Astrocyte of the cerebellum (primary cell): Measurements from ENCODE around the gene BIRC7.

Experiments used
- DNase-seq: peaks from one replicate; pipeline ENCODE4 v3.0.0-alpha.2; 2011; ENCODE audit warnings: low read depth
- H3K4me3 ChIP-seq: 2 replicates; pipeline ENCODE4 v1.5.1; 2011; ENCODE audit warnings: mild to moderate bottlenecking, low read depth, low read length, moderate library complexity
- CTCF ChIP-seq: IDR thresholded peaks from 2 replicates; pipeline ENCODE4 v1.5.1; 2012; ENCODE audit warnings: low read length, low read depth, moderate library complexity, mild to moderate bottlenecking; ENCODE audit errors: missing control alignments
- in situ Hi-C: cut with HindIII; loops from 2 replicates; pipeline ENCODE4 v1.10.0; 2017; ENCODE audit warnings: low sequenced_read_pairs

The BIRC7 gene

GRCh38 chr20:63285636-63286615, 50.2 kb downstream of the BIRC7 start:
- TF ChIP-seq CTCF: no peak
- H3K4me3 ChIP-seq: no peak overlapping the region
- in situ Hi-C loops: no loop called here
- no peak for DNase-seq

GRCh38 chr20:63286781-63287696, 51.3 kb downstream of the BIRC7 start:
- in situ Hi-C loops: no loop called here
- TF ChIP-seq CTCF: no peak
- no peak overlapping the region for H3K4me3 ChIP-seq
- no peak for DNase-seq

GRCh38 chr20:63287697-63288580, 52.2 kb downstream of the BIRC7 start:
- TF ChIP-seq CTCF: no peak
- no peak overlapping the region for H3K4me3 ChIP-seq
- no peak for DNase-seq
- in situ Hi-C loops: no loop called here

GRCh38 chr20:63288581-63289251, 53.0 kb downstream of the BIRC7 start:
- H3K4me3 ChIP-seq: no peak overlapping the region
- TF ChIP-seq CTCF: no peak
- in situ Hi-C loops: no loop called here
- DNase-seq: no peak

GRCh38 chr20:63289311-63290135, 53.8 kb downstream of the BIRC7 start:
- no peak for TF ChIP-seq CTCF
- in situ Hi-C loops: loop anchor here (10.0 kb wide), 1 partner anchor 185 kb away; the partner anchor contains the start of gene KCNQ2
- DNase-seq: no peak
- no peak overlapping the region for H3K4me3 ChIP-seq
